H1 (cell line): ENCODE results near the gene SURF4. TPM values are rescaled to one million over a fixed set of nuclear protein-coding genes. Genes with fewer than 3 reads are reported as not detected.
A peak's percentile ranks its signal among the peaks of the same experiment; 100 is the strongest.

Experiments used
- CTCF ChIA-PET: fragments of 300-600 bp; sonication (Branson Sonifier 250); formaldehyde crosslinking; loops from one replicate; lab custom pipeline; 2021; ENCODE audit not compliant: partially characterized antibody; lab: Charles Lee
- POLR2A ChIA-PET: fragments of 300-600 bp; sonication (Branson Sonifier 250); formaldehyde crosslinking; loops from one replicate; lab custom pipeline; 2021; ENCODE audit warnings: inconsistent platforms; ENCODE audit not compliant: partially characterized antibody; lab: Charles Lee
- DNase-seq, 2 experiments: peaks; one replicate each; pipeline versions ENCODE4 v3.0.0 to v3.0.0-alpha.2; 2010 to 2022; ENCODE audit warnings: low spot score in 2 of 2, low read depth in 1 of 2, mixed read lengths in 1 of 2
- FAIRE-seq: peaks from 2 replicates; lab custom pipeline; 2011; peaks lifted over from hg19 to GRCh38; lab: Jason Lieb, UNC
- H2AFZ ChIP-seq: 2 replicates; pipeline ENCODE4 v1.8.1; 2012; ENCODE audit warnings: low read length, inconsistent platforms
- H2AK5ac ChIP-seq: 2 replicates; pipeline ENCODE4 v1.6.1; 2013; ENCODE audit warnings: low read depth, low read length
- H2BK120ac ChIP-seq: replicated peaks from 2 replicates; pipeline ENCODE3; 2013; ENCODE audit warnings: low read depth, low read length, inconsistent platforms
- H2BK12ac ChIP-seq: 2 replicates; pipeline ENCODE4 v1.6.1; 2013; ENCODE audit warnings: low read depth, low read length
- H2BK15ac ChIP-seq: 2 replicates; pipeline ENCODE4 v1.6.1; 2013; ENCODE audit warnings: low read length
- H2BK20ac ChIP-seq: 2 replicates; pipeline ENCODE4 v1.6.1; 2013; ENCODE audit warnings: low read length
- H2BK5ac ChIP-seq: 2 replicates; pipeline ENCODE4 v1.6.1; 2013; ENCODE audit warnings: low read depth, low read length
- H3K14ac ChIP-seq: 2 replicates; pipeline ENCODE4 v1.6.1; 2013; ENCODE audit warnings: inconsistent platforms; ENCODE audit not compliant: insufficient read length
- H3K18ac ChIP-seq: 2 replicates; pipeline ENCODE4 v1.6.1; 2013; ENCODE audit warnings: low read length; ENCODE audit errors: extremely low read depth
- H3K23ac ChIP-seq: 2 replicates; pipeline ENCODE4 v1.6.1; 2013; ENCODE audit warnings: inconsistent platforms; ENCODE audit not compliant: insufficient read length
- H3K23me2 ChIP-seq: 2 replicates; pipeline ENCODE4 v1.6.1; 2013; ENCODE audit warnings: low read depth, low read length
- H3K27ac ChIP-seq: 2 replicates; pipeline ENCODE4 v1.6.1; 2011; ENCODE audit warnings: low read depth, low read length, inconsistent platforms
- H3K27me3 ChIP-seq, 4 experiments: replicated peaks in 1 of 4; 1 replicate in 1 of 4; 2 replicates in 3 of 4; pipeline versions ENCODE4 v1.6.1 to v1.8.1; 2011 to 2013; ENCODE audit warnings: low read length in 3 of 4, mild to moderate bottlenecking in 3 of 4, inconsistent platforms in 2 of 4, mixed read lengths in 2 of 4, moderate library complexity in 1 of 4; ENCODE audit not compliant: control insufficient read depth in 3 of 4, insufficient read depth in 3 of 4; ENCODE audit errors: extremely low read depth in 1 of 4
- H3K36me3 ChIP-seq, 4 experiments: 2 replicates each; pipeline versions ENCODE4 v1.6.1 to v1.8.1; 2011 to 2013; ENCODE audit warnings: mild to moderate bottlenecking in 4 of 4, low read length in 3 of 4, moderate library complexity in 2 of 4, control low read depth in 1 of 4, inconsistent platforms in 1 of 4; ENCODE audit not compliant: insufficient read depth in 4 of 4, control insufficient read depth in 2 of 4
- H3K4ac ChIP-seq: replicated peaks from 2 replicates; pipeline ENCODE3; 2013; ENCODE audit warnings: low read length, low read depth, mixed read lengths, inconsistent platforms; ENCODE audit not compliant: insufficient read length
- H3K4me1 ChIP-seq, 4 experiments: replicated peaks in 1 of 4; 1 replicate in 1 of 4; 2 replicates in 3 of 4; pipeline versions ENCODE4 v1.6.1 to v1.8.1; 2011 to 2013; ENCODE audit warnings: low read length in 3 of 4, inconsistent platforms in 2 of 4, mixed read lengths in 1 of 4; ENCODE audit not compliant: insufficient read depth in 4 of 4, control insufficient read depth in 3 of 4
- H3K4me2 ChIP-seq, 2 experiments: 2 replicates each; pipeline versions ENCODE4 v1.6.1 to v1.8.1; 2011 to 2013; ENCODE audit warnings: low read depth in 2 of 2, low read length in 2 of 2, control low read depth in 1 of 2, inconsistent platforms in 1 of 2, mild to moderate bottlenecking in 1 of 2; ENCODE audit not compliant: insufficient read depth in 1 of 2
- H3K4me3 ChIP-seq, 4 experiments: fragments of 200-600, 300-600 bp in 1 of 4; sonication (generic), shearing (Covaris generic), sonication (Bioruptor Twin) in 1 of 4; 2 replicates each; pipeline versions ENCODE4 v1.5.1 to v1.8.1; 2011 to 2016; ENCODE audit warnings: low read length in 4 of 4, low read depth in 3 of 4, control low read depth in 2 of 4, inconsistent platforms in 2 of 4, mild to moderate bottlenecking in 2 of 4, mixed read lengths in 1 of 4, moderate library complexity in 1 of 4; ENCODE audit not compliant: insufficient read depth in 2 of 4; ENCODE audit errors: extremely low read depth in 1 of 4
- H3K56ac ChIP-seq: replicated peaks from 2 replicates; pipeline ENCODE3; 2013; ENCODE audit warnings: low read depth, mild to moderate bottlenecking, mixed read lengths, low read length, inconsistent platforms; ENCODE audit not compliant: insufficient read length
- H3K79me1 ChIP-seq: 2 replicates; pipeline ENCODE4 v1.6.1; 2013; ENCODE audit warnings: low read depth, low read length, control low read depth
- H3K79me2 ChIP-seq, 2 experiments: 2 replicates each; pipeline versions ENCODE4 v1.6.1 to v1.8.1; 2012 to 2013; ENCODE audit warnings: low read length in 2 of 2, mild to moderate bottlenecking in 2 of 2, inconsistent platforms in 1 of 2; ENCODE audit not compliant: insufficient read depth in 2 of 2, control insufficient read depth in 1 of 2
- H3K9ac ChIP-seq, 4 experiments: replicated peaks in 1 of 4; 1 replicate in 1 of 4; 2 replicates in 3 of 4; pipeline versions ENCODE4 v1.6.1 to v1.8.1; 2011 to 2013; ENCODE audit warnings: low read depth in 3 of 4, low read length in 3 of 4, control low read depth in 2 of 4, mild to moderate bottlenecking in 2 of 4, moderate library complexity in 2 of 4, inconsistent platforms in 1 of 4; ENCODE audit errors: extremely low read depth in 1 of 4
- H3K9me3 ChIP-seq, 2 experiments: 2 replicates each; pipeline versions ENCODE4 v1.6.1 to v1.8.1; 2012 to 2013; ENCODE audit warnings: mild to moderate bottlenecking in 2 of 2, moderate library complexity in 2 of 2, control low read depth in 1 of 2, inconsistent platforms in 1 of 2, low read depth in 1 of 2, low read length in 1 of 2, mixed read lengths in 1 of 2; ENCODE audit not compliant: insufficient read depth in 2 of 2
- H4K20me1 ChIP-seq, 2 experiments: replicated peaks in 1 of 2; 2 replicates each; pipeline versions ENCODE3 to v1.8.1; 2011 to 2013; ENCODE audit warnings: inconsistent platforms in 2 of 2, low read length in 2 of 2, mild to moderate bottlenecking in 1 of 2; ENCODE audit not compliant: insufficient read depth in 2 of 2, control insufficient read depth in 1 of 2
- H4K5ac ChIP-seq: 2 replicates; pipeline ENCODE4 v1.6.1; 2013; ENCODE audit warnings: low read length, low read depth, mixed read lengths, inconsistent platforms; ENCODE audit not compliant: insufficient read length
- H4K8ac ChIP-seq: 2 replicates; pipeline ENCODE4 v1.8.0; 2013; ENCODE audit warnings: mild to moderate bottlenecking, moderate library complexity, low read length, inconsistent platforms; ENCODE audit not compliant: insufficient read depth; ENCODE audit errors: extremely low read depth
- H4K91ac ChIP-seq: replicated peaks from 2 replicates; pipeline ENCODE3; 2013; ENCODE audit warnings: low read length, mixed read lengths, inconsistent platforms; ENCODE audit not compliant: insufficient read length
- POLR2AphosphoS5 ChIP-seq: IDR thresholded peaks from 2 replicates; pipeline ENCODE4 v1.6.1; 2011; ENCODE audit warnings: low read depth, low read length
- SP4 ChIP-seq: IDR thresholded peaks from 2 replicates; pipeline ENCODE4 v1.6.1; 2012; ENCODE audit warnings: low read length, inconsistent platforms
- WGBS, 2 experiments: shearing (Covaris generic) in 1 of 2; methylation state at CpG; one replicate each; pipeline versions ENCODE4 v1.1.6 to v1.1.7; 2013 to 2015; ENCODE audit warnings: low lambda C conversion rate in 2 of 2, mixed read lengths in 2 of 2, inconsistent platforms in 1 of 2, low coverage in 1 of 2, missing lambda C conversion rate in 1 of 2; ENCODE audit not compliant: insufficient replicate concordance in 2 of 2, insufficient coverage in 1 of 2, insufficient read length in 1 of 2; ENCODE audit errors: extremely low coverage in 1 of 2, missing lambda C conversion rate in 1 of 2; 5-methylcytosine and 5-hydroxymethylcytosine counted together
- polyA plus RNA-seq, 7 experiments: library from polyadenylated mRNA; depleted of rRNA in 3 of 7; stranded (reverse) in 5 of 7; unstranded in 2 of 7; fragments of >200 nt in 5 of 7; fragments of 200-250 nt in 2 of 7; gene quantifications; 1 replicate in 5 of 7; 2 replicates in 1 of 7; 4 replicates in 1 of 7; pipeline versions ENCODE4 v1.2.1 to v1.2.3, GENCODE V29; 2011 to 2013; ENCODE audit warnings: missing spikeins in 2 of 7, mixed read lengths in 2 of 7
- total RNA-seq: library from RNA; stranded (reverse); fragmentation: NEBNext Ultra II Directional; extraction: Animal tissue kit (Norgen Biotek cat#: 25700); gene quantifications from 2 replicates; pipeline ENCODE4 v1.2.1, GENCODE V29; 2021

The SURF4 gene
- total and polyA plus RNA-seq, 2 of the 8 experiments (the other 6 are each of a cell fraction or from before 2014, with no cell fraction given), result 176 to 182 TPM

DNA sequence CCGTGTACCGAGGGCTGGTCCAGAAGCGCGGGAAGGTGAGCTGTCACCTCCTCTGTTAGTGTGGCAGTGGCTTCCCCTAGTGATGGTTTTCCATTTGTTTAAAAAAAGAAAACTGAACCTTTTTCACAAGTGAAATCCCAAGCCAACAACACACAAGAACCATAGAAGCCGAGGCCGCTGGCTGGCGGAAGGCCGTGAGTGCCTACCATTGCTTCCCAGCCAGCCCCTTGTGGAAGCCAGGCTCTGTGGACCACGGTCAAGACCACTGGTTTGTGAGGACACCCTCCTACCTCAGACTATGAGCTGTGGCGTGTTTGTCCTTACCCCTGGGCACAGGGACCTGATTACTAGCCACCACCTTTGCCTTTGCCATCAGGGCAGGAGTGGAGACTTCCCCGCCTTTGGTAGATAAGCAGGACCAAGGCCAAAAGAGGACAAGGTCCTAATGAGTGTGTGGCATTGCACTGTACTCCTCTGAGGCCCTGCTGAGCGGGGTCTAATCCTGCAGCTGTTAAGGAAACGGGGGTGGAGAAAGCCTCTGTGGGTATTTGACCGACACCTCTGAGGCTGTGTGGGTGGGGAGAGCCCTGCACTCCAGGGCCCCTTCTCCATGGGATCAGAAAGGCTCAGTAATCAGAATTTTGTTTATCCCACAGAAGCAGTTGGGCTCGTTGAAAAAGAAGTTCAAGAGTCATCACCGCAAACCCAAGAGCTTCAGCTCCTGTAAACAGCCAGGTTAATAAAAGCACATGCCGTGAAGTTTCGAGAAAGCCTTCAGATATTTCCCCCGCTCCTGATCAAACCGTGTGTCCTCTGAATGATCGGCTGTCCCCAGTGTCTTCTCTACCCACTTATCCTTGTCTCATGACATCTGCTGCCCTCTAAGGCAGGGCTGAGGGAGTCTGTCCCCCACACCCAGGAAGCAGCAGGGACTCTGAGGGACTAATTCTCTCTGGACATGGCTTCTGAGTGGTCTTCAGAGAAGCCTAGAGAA lies 15.2 kb downstream of the SURF4 start:
- WGBS, 2 experiments, result 91% methylated on average over 21 of the region's 21 CpGs; no CpG with 5 or more reads in 1 of the 2 experiments
- no peak overlapping the region for H2AFZ ChIP-seq
- FAIRE-seq (no peak), DNase-seq (no peak)
- no peak overlapping the region for H4K91ac ChIP-seq
- no peak overlapping the region for H4K8ac ChIP-seq
- no peak overlapping the region for H3K18ac ChIP-seq
- H3K4me1 ChIP-seq, result peaks cover 0 to 8% (median 3%) of the 10 kb centered on the region in 4 experiments; a peak in 4 of 7 replicates
- no peak overlapping the region for H3K23ac ChIP-seq
- no peak overlapping the region for H4K5ac ChIP-seq
- no peak overlapping the region for H2BK12ac ChIP-seq
- H3K4me3 ChIP-seq, result no peak overlapping the region
- H3K36me3 ChIP-seq, result peaks cover 10 to 49% (median 37%) of the 10 kb centered on the region in 4 experiments
- H3K79me1 ChIP-seq, result peaks cover 2% of the 10 kb centered on the region; the same call in 1 of the 2 replicates
- H2BK20ac ChIP-seq, result no peak overlapping the region
- H2AK5ac ChIP-seq, result no peak overlapping the region
- peaks cover 2% of the 10 kb centered on the region; the same call in 1 of the 2 replicates for H3K23me2 ChIP-seq
- no peaks in the 10 kb centered on the region for H3K27me3 ChIP-seq
- H3K14ac ChIP-seq, result no peak overlapping the region
- H2BK5ac ChIP-seq, result no peak overlapping the region
- H3K27ac ChIP-seq, result no peak overlapping the region
- CTCF ChIA-PET, result interaction anchor here (0.8 to 8.2 kb wide), 13 partner anchors 10 to 174 kb away, joined by 3 to 90 read pairs (median 9); partner anchors contain the start of genes ADAMTS13 and STKLD1
- H3K4me2 ChIP-seq, result no peak overlapping the region
- TF ChIP-seq SP4 (no peak), POLR2AphosphoS5 (peak; percentile 20; the same call in 1 of the 2 replicates)
- H2BK120ac ChIP-seq, result no peak overlapping the region
- no peaks in the 10 kb centered on the region for H3K9me3 ChIP-seq
- POLR2A ChIA-PET, result interaction anchor here (1.0 to 16.1 kb wide), 3 partner anchors 11 to 78 kb away, joined by 3 to 461 read pairs (median 303); partner anchors contain the start of genes MED22, RPL7A, STKLD1 and SURF4
- H3K79me2 ChIP-seq, result peaks cover 0 to 16% of the 10 kb centered on the region in 2 experiments; a peak in 2 of 4 replicates
- no peak overlapping the region for H3K9ac ChIP-seq
- H2BK15ac ChIP-seq, result no peak overlapping the region
- H3K4ac ChIP-seq, result no peak overlapping the region
- peaks cover 18 to 19% of the 10 kb centered on the region in 2 experiments for H4K20me1 ChIP-seq
- H3K56ac ChIP-seq, result no peak overlapping the region
